HG03342 (cell line): ENCODE measurements around the gene DCXR.

Experiments used
- ATAC-seq: cut with Tn5 transposase; IDR thresholded peaks from one replicate; pipeline ENCODE4 v1.9.1; 2021; ENCODE audit warnings: mild to moderate bottlenecking, moderate library complexity; ENCODE audit not compliant: unreplicated experiment

The DCXR gene

GRCh38 chr17:82073446-82073845, 35.9 kb upstream of the DCXR start:
- no peak for ATAC-seq

GRCh38 chr17:82072827-82073226, 35.3 kb upstream of the DCXR start:
- ATAC-seq: no peak

- no peak for ATAC-seq
These were observed 33.1 kb upstream of the DCXR start for GRCh38 chr17:82070611-82071010.

GRCh38 chr17:82065638-82066303, 28.3 kb upstream of the DCXR start, which contains the start of gene DUS1L:
Gene DUS1L, minus strand, starts transcription at chr17:82065804. Its CDS starts 745 bp downstream, at chr17:82065059.
- ATAC-seq: peak; percentile 64

- peak; percentile 31 for ATAC-seq
These were observed 27.7 kb upstream of the DCXR start for GRCh38 chr17:82065193-82065637.

GRCh38 chr17:82064433-82065192, 27.1 kb upstream of the DCXR start:
- no peak for ATAC-seq

- ATAC-seq: no peak
These were observed 26.2 kb upstream of the DCXR start for GRCh38 chr17:82063424-82064415.

- no peak for ATAC-seq
These were observed 25.5 kb upstream of the DCXR start for GRCh38 chr17:82062984-82063368.

GRCh38 chr17:82062076-82062983, 24.8 kb upstream of the DCXR start:
- ATAC-seq: no peak

- ATAC-seq: no peak
These were observed 23.8 kb upstream of the DCXR start for GRCh38 chr17:82061047-82061925.

GRCh38 chr17:82060614-82061013, 23.1 kb upstream of the DCXR start:
- no peak for ATAC-seq

- no peak for ATAC-seq
These were observed 22.5 kb upstream of the DCXR start for GRCh38 chr17:82060001-82060380.

GRCh38 chr17:82059272-82060000, 21.9 kb upstream of the DCXR start:
- ATAC-seq: no peak

GRCh38 chr17:82058855-82059249, 21.4 kb upstream of the DCXR start:
- ATAC-seq: no peak

- no peak for ATAC-seq
These were observed 20.8 kb upstream of the DCXR start for GRCh38 chr17:82058230-82058854.

- ATAC-seq: no peak
These were observed 19.5 kb upstream of the DCXR start for GRCh38 chr17:82056729-82057621.
